ENCODE measurements around the gene CDK2. TPM values are rescaled to one million over a fixed set of nuclear protein-coding genes. Genes with fewer than 3 reads are reported as not detected.
A peak's percentile ranks its signal among the peaks of the same experiment; 100 is the strongest.

Gene CDK2
- total and polyA plus RNA-seq, 9 of the 15 experiments (the other 6 are each of a cell fraction or from before 2014, with no cell fraction given): 17.4 to 213 (median 109) TPM

- TF ChIP-seq, protein P1, sequence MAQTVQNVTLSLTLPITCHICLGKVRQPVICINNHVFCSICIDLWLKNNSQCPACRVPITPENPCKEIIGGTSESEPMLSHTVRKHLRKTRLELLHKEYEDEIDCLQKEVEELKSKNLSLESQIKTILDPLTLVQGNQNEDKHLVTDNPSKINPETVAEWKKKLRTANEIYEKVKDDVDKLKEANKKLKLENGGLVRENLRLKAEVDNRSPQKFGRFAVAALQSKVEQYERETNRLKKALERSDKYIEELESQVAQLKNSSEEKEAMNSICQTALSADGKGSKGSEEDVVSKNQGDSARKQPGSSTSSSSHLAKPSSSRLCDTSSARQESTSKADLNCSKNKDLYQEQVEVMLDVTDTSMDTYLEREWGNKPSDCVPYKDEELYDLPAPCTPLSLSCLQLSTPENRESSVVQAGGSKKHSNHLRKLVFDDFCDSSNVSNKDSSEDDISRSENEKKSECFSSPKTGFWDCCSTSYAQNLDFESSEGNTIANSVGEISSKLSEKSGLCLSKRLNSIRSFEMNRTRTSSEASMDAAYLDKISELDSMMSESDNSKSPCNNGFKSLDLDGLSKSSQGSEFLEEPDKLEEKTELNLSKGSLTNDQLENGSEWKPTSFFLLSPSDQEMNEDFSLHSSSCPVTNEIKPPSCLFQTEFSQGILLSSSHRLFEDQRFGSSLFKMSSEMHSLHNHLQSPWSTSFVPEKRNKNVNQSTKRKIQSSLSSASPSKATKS (CRISPR knock-in tag; IDR thresholded peaks at IDR 0.05): no peak
- TF ChIP-seq, protein P2, sequence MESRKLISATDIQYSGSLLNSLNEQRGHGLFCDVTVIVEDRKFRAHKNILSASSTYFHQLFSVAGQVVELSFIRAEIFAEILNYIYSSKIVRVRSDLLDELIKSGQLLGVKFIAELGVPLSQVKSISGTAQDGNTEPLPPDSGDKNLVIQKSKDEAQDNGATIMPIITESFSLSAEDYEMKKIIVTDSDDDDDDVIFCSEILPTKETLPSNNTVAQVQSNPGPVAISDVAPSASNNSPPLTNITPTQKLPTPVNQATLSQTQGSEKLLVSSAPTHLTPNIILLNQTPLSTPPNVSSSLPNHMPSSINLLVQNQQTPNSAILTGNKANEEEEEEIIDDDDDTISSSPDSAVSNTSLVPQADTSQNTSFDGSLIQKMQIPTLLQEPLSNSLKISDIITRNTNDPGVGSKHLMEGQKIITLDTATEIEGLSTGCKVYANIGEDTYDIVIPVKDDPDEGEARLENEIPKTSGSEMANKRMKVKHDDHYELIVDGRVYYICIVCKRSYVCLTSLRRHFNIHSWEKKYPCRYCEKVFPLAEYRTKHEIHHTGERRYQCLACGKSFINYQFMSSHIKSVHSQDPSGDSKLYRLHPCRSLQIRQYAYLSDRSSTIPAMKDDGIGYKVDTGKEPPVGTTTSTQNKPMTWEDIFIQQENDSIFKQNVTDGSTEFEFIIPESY (CRISPR knock-in tag; IDR thresholded peaks at IDR 0.05): no peak
- peak; percentile 74 for TF ChIP-seq KDM5B (IDR thresholded peaks at IDR 0.05; ENCODE audit: insufficient replicate concordance, low read depth, low read length)
- TF ChIP-seq KLF16 (IDR thresholded peaks at IDR 0.05): no peak
- TF ChIP-seq, protein P3, sequence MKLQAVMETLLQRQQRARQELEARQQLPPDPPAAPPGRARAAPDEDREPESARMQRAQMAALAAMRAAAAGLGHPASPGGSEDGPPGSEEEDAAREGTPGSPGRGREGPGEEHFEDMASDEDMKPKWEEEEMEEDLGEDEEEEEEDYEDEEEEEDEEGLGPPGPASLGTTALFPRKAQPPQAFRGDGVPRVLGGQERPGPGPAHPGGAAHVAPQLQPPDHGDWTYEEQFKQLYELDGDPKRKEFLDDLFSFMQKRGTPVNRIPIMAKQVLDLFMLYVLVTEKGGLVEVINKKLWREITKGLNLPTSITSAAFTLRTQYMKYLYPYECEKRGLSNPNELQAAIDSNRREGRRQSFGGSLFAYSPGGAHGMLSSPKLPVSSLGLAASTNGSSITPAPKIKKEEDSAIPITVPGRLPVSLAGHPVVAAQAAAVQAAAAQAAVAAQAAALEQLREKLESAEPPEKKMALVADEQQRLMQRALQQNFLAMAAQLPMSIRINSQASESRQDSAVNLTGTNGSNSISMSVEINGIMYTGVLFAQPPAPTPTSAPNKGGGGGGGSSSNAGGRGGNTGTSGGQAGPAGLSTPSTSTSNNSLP (IDR thresholded peaks at IDR 0.05; ENCODE audit: borderline replicate concordance, low read depth, low read length): peak; percentile 99
- 0 out of 2 replicates have a peak, but pooled peaks have one; percentile 58 for TF ChIP-seq E2F3 (CRISPR knock-in tag; IDR thresholded peaks at IDR 0.05)
- peak; percentile 94 for TF ChIP-seq RBFOX2 (IDR thresholded peaks at IDR 0.05; ENCODE audit: low read depth, low read length)
- peak in 1 of 2 experiments; percentile 67; a peak in 1 of 4 replicates for TF ChIP-seq CSDE1 (IDR thresholded peaks at IDR 0.05)
- TF ChIP-seq, protein P4, sequence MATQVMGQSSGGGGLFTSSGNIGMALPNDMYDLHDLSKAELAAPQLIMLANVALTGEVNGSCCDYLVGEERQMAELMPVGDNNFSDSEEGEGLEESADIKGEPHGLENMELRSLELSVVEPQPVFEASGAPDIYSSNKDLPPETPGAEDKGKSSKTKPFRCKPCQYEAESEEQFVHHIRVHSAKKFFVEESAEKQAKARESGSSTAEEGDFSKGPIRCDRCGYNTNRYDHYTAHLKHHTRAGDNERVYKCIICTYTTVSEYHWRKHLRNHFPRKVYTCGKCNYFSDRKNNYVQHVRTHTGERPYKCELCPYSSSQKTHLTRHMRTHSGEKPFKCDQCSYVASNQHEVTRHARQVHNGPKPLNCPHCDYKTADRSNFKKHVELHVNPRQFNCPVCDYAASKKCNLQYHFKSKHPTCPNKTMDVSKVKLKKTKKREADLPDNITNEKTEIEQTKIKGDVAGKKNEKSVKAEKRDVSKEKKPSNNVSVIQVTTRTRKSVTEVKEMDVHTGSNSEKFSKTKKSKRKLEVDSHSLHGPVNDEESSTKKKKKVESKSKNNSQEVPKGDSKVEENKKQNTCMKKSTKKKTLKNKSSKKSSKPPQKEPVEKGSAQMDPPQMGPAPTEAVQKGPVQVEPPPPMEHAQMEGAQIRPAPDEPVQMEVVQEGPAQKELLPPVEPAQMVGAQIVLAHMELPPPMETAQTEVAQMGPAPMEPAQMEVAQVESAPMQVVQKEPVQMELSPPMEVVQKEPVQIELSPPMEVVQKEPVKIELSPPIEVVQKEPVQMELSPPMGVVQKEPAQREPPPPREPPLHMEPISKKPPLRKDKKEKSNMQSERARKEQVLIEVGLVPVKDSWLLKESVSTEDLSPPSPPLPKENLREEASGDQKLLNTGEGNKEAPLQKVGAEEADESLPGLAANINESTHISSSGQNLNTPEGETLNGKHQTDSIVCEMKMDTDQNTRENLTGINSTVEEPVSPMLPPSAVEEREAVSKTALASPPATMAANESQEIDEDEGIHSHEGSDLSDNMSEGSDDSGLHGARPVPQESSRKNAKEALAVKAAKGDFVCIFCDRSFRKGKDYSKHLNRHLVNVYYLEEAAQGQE (IDR thresholded peaks at IDR 0.05; ENCODE audit: borderline replicate concordance): no peak
- TF ChIP-seq, protein P4 (CRISPR knock-in tag; IDR thresholded peaks at IDR 0.05; ENCODE audit: low read depth): 0 out of 2 replicates have a peak, but pooled peaks have one; percentile 16
- TF ChIP-seq PML (IDR thresholded peaks at IDR 0.05; ENCODE audit: low read length): peak; percentile 82; the same call in 1 of the 2 replicates
- TF ChIP-seq KDM4B (IDR thresholded peaks at IDR 0.05; ENCODE audit: borderline replicate concordance in 2 of 2, low read depth in 1 of 2): peak in 1 of 2 experiments; percentile 80; a peak in 1 of 4 replicates
- TF ChIP-seq MTF1 (CRISPR knock-in tag; IDR thresholded peaks at IDR 0.05; ENCODE audit: borderline replicate concordance): no peak
These were observed 7.1 kb downstream of the CDK2 start, which contains the start of gene RAB5B (continued) for GRCh38 chr12:55973599-55974307.
